Measurements from ENCODE around the gene IL11.

IL11 gene

GRCh38 chr19:55372316-55373081 lies 2.2 kb upstream of the IL11 start:
- DNase-seq (ENCODE audit: low read depth): peak; percentile 89

GRCh38 chr19:55369653-55370304 lies 484 bp downstream of the IL11 start:
- peak; percentile 84 for DNase-seq (ENCODE audit: low read depth)

- peak; percentile 69 for DNase-seq (ENCODE audit: low read depth)
These were observed 1.3 kb downstream of the IL11 start for GRCh38 chr19:55368701-55369563.

GRCh38 chr19:55368106-55368505 lies 2.2 kb downstream of the IL11 start:
- DNase-seq (ENCODE audit: low read depth): no peak

- no peak for DNase-seq (ENCODE audit: low read depth)
These were observed 3.5 kb downstream of the IL11 start for GRCh38 chr19:55366790-55367189.

GRCh38 chr19:55365964-55366363 lies 4.3 kb downstream of the IL11 start:
- DNase-seq (ENCODE audit: low read depth): no peak

- no peak for DNase-seq (ENCODE audit: low read depth)
These were observed 5.0 kb downstream of the IL11 start for GRCh38 chr19:55365245-55365644.

- DNase-seq (ENCODE audit: low read depth): no peak
These were observed 7.1 kb downstream of the IL11 start, which contains the start of gene GARIN5B for GRCh38 chr19:55362990-55363716. GARIN5B (minus strand) TSS chr19:55363260; CDS start chr19:55363066, 194 bp downstream.

- DNase-seq (ENCODE audit: low read depth): no peak
These were observed 7.9 kb downstream of the IL11 start for GRCh38 chr19:55362174-55362989.

GRCh38 chr19:55360902-55361301 lies 9.4 kb downstream of the IL11 start:
- DNase-seq (ENCODE audit: low read depth): no peak

- DNase-seq (ENCODE audit: low read depth): no peak
These were observed 11.0 kb downstream of the IL11 start for GRCh38 chr19:55358943-55359908.

GRCh38 chr19:55358493-55358892 lies 11.8 kb downstream of the IL11 start:
- no peak for DNase-seq (ENCODE audit: low read depth)

GRCh38 chr19:55355213-55355821 lies 14.9 kb downstream of the IL11 start:
- no peak for DNase-seq (ENCODE audit: low read depth)

- no peak for DNase-seq (ENCODE audit: low read depth)
These were observed 15.5 kb downstream of the IL11 start, which contains the start of gene COX6B2 for GRCh38 chr19:55354698-55355212. COX6B2 (minus strand) TSS chr19:55354719; CDS start chr19:55354521, 198 bp downstream.

GRCh38 chr19:55353803-55354697 lies 16.2 kb downstream of the IL11 start:
- peak; percentile 47 for DNase-seq (ENCODE audit: low read depth)

- no peak for DNase-seq (ENCODE audit: low read depth)
These were observed 16.9 kb downstream of the IL11 start for GRCh38 chr19:55353356-55353802.

- no peak for DNase-seq (ENCODE audit: low read depth)
These were observed 17.6 kb downstream of the IL11 start for GRCh38 chr19:55352549-55353145.
